ENCODE data around the gene HIVEP2. TPM values are rescaled to one million over a fixed set of nuclear protein-coding genes. Genes with fewer than 3 reads are reported as not detected.

The HIVEP2 gene
- polyA plus RNA-seq, 2 of the 4 experiments (the other 2 are of a cell fraction), result 2.2 to 2.6 TPM

DNA sequence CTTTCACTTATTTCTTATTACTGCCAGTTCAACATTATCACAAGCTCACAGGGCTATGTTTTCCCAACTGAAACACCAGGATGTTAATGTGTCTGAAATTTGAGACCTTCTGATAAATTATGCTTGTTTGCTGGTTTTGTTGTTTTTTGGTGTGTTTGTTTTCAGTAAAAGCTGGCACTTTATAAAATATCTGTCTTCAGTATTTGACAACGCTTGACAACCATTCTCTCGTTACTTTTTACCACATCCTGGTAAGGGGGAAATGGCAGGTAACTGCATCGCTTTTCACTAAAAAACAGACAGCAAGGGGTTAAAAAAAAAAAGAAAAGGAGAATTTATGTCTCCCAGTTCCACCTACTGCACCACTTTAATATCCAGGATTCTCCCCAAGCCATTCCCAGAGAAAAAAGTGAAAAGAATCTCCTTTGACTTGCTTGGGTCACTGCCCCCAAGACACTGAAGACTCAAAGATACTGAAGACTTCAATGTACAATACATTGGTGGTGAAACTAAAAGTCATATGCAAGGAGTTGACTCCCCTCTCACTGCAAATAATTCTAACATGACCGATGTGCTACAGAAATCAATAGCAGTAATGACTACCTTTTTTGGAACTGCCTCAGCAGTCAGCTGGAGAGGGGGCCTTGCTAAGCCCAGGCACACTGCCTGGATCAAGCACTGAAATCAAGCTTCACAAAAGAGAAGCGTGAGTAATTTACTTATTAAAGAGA, 88.9 kb downstream of the HIVEP2 start:
- H3K4me3 ChIP-seq, result no peak overlapping the region
- H3K9me3 ChIP-seq, result no peaks in the 10 kb centered on the region
- CTCF ChIA-PET, result no interaction called here
- H3K27ac ChIP-seq, result no peak overlapping the region
- ATAC-seq (no peak), DNase-seq (ENCODE audit: low read depth in 1 of 2, low spot score in 1 of 2) (no peak), FAIRE-seq (no peak)
- POLR2A ChIA-PET, result no interaction called here
- WGBS (ENCODE audit: missing lambda C conversion rate), result 92% methylated on average over 5 of the region's 5 CpGs
- 0 out of 3 replicates have a peak, but pooled peaks cover 5% of the 10 kb centered on the region for H3K4me1 ChIP-seq
- no peak for TF ChIP-seq RNF2 (IDR thresholded peaks at IDR 0.05; ENCODE audit: borderline replicate concordance, low read depth)
- no peak for TF ChIP-seq ESRRA (IDR thresholded peaks at IDR 0.05; ENCODE audit: borderline replicate concordance, low read length)
- no peak overlapping the region for H3K4me2 ChIP-seq

DNA sequence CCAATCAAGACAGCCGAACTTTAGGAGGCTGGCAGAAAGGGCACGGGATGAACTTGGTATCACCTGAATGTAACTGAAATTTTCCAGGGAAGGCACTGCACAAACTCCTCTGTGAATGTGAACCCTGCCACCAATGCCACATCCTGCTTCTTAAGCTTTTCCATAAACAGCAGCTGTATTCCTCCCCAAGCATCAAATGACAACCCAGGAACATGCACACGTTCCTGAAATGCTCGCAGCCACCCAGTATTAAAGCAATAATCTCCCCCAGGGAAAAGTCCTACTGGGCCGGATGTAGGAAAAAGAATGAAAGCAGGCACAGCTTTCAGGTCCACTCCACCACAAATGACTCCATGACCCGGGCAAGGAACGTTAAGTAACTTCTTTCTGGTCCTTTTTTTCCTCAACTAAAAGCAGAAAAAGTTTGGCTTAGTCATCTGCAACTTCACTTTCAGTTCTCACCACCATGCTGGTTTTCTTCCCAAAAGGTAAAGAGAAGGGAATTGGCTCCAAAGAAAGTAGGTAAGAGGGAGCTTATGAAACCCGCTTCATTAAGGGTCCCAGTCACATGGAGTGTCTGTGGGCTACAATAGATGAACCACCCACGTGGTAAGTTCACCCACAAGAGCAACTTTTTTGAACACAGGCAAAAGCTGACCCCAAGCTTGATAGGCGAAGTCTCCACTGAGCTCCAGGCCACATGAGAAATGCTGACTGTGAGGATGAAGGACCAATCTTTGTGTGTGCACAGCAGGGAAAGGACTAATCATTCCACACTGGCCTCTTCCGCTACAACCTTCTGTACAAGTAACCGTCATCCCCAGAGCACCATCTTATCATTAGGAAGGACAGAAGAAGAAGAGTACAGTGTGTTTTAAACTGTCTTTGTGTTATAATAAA, 90.1 kb downstream of the HIVEP2 start:
- Histone ChIP-seq H3K4me3 (no peak overlapping the region), H3K27ac (no peak overlapping the region), H3K9me3 (no peaks in the 10 kb centered on the region), H3K4me2 (no peak overlapping the region), H3K4me1 (0 out of 3 replicates have a peak, but pooled peaks cover 12% of the 10 kb centered on the region)
- DNase-seq (ENCODE audit: low read depth in 1 of 2, low spot score in 1 of 2) (no peak), FAIRE-seq (no peak), ATAC-seq (no peak)
- CTCF ChIA-PET, result interaction anchor here (1.0 to 1.2 kb wide), 2 partner anchors 18 to 380 kb away, joined by 3 to 4 read pairs; no protein-coding TSS in a partner anchor
- POLR2A ChIA-PET, result no interaction called here
- TF ChIP-seq CHD4 (IDR thresholded peaks at IDR 0.05; ENCODE audit: borderline replicate concordance), result no peak
- TF ChIP-seq, protein P1, sequence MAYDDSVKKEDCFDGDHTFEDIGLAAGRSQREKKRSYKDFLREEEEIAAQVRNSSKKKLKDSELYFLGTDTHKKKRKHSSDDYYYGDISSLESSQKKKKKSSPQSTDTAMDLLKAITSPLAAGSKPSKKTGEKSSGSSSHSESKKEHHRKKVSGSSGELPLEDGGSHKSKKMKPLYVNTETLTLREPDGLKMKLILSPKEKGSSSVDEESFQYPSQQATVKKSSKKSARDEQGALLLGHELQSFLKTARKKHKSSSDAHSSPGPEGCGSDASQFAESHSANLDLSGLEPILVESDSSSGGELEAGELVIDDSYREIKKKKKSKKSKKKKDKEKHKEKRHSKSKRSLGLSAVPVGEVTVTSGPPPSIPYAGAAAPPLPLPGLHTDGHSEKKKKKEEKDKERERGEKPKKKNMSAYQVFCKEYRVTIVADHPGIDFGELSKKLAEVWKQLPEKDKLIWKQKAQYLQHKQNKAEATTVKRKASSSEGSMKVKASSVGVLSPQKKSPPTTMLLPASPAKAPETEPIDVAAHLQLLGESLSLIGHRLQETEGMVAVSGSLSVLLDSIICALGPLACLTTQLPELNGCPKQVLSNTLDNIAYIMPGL (CRISPR knock-in tag; IDR thresholded peaks at IDR 0.05; ENCODE audit: borderline replicate concordance), result no peak
- no peak for TF ChIP-seq NR3C1 (IDR thresholded peaks at IDR 0.05)
- TF ChIP-seq HDAC2 (IDR thresholded peaks at IDR 0.05), result no peak
- TF ChIP-seq JUNB (IDR thresholded peaks at IDR 0.05), result no peak
- TF ChIP-seq RFX5 (IDR thresholded peaks at IDR 0.05), result no peak
- TF ChIP-seq FOXS1 (CRISPR knock-in tag; IDR thresholded peaks at IDR 0.05), result no peak
- TF ChIP-seq TP53 (CRISPR knock-in tag; IDR thresholded peaks at IDR 0.05), result no peak
- TF ChIP-seq PHF8 (IDR thresholded peaks at IDR 0.05; ENCODE audit: borderline replicate concordance, low read depth), result no peak
- no peak for TF ChIP-seq KDM1A (IDR thresholded peaks at IDR 0.05; ENCODE audit: low read depth)
- no peak for TF ChIP-seq RARB (CRISPR knock-in tag; IDR thresholded peaks at IDR 0.05)
- no peak for TF ChIP-seq MAFK (IDR thresholded peaks at IDR 0.05; ENCODE audit: partially characterized antibody)
- 85% methylated on average over 12 of the region's 12 CpGs for WGBS (ENCODE audit: missing lambda C conversion rate)

DNA sequence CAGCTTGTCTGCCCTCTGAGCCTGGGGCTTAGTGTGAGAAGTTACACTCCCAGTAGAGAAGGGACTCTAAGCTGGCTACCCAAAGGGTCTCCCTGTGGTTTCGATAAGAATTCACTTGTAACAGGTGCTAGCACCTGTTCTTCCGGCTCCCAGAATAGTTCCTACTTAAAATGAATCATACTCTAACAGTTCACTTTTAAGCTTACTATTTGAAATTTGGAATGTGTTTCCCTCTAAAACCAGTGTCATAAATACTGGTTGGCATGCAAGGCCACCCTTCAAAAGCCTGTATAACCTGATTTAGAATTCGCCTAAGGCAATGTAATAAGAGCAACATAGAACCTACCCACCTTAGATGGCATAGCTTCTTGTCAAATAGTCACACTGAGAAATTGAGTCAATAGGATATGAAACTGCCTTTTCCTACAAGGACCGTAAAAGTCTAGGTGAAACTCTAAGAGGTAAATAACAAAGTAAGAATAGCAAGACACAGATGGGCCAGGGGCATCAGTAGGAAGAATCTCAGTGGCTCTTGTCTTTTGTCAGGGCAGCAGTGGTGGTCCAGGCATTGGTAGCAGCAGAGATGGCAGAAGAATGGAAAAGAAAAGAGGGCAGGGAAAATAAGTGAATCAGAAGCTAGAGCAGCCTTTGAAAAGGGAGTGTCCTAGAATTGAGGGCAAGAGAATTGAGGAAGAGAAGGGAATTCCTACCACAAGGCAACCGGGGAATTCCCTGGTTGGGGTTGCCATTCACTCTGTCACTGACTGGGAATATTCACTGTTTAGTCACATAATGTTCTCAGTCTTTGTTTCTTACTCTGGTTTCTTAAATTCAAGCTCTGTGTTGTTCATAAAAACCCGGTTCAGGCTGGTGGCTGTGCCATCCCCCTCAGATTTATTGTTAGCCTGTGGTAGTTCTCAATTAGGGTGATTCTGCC, 91.5 kb downstream of the HIVEP2 start:
- Histone ChIP-seq H3K4me3 (no peak overlapping the region), H3K27ac (no peak overlapping the region), H3K4me1 (0 out of 3 replicates have a peak, but pooled peaks cover 12% of the 10 kb centered on the region), H3K4me2 (no peak overlapping the region), H3K9me3 (no peaks in the 10 kb centered on the region)
- WGBS (ENCODE audit: missing lambda C conversion rate), result 85% methylated on average over 6 of the region's 6 CpGs
- POLR2A ChIA-PET, result no interaction called here
- CTCF ChIA-PET, result interaction anchor here (0.9 kb wide), 1 partner anchor 11 kb away, joined by 3 read pairs; no protein-coding TSS in a partner anchor
- TF ChIP-seq NR3C1 (IDR thresholded peaks at IDR 0.05) (no peak), MAZ (IDR thresholded peaks at IDR 0.05; ENCODE audit: borderline replicate concordance, low read depth, low read length) (no peak), JUNB (IDR thresholded peaks at IDR 0.05) (no peak), RARB (CRISPR knock-in tag; IDR thresholded peaks at IDR 0.05) (no peak), ZNF302 (CRISPR knock-in tag; IDR thresholded peaks at IDR 0.05) (no peak), CBX2 (IDR thresholded peaks at IDR 0.05; ENCODE audit: borderline replicate concordance, low read depth) (no peak), MYC (IDR thresholded peaks at IDR 0.05; ENCODE audit: borderline replicate concordance, low read length) (no peak), ZFP36 (IDR thresholded peaks at IDR 0.05; ENCODE audit: borderline replicate concordance, partially characterized antibody) (no peak), HOXB13 (CRISPR knock-in tag; IDR thresholded peaks at IDR 0.05; ENCODE audit: low read depth) (no peak)
- TF ChIP-seq, protein P2, sequence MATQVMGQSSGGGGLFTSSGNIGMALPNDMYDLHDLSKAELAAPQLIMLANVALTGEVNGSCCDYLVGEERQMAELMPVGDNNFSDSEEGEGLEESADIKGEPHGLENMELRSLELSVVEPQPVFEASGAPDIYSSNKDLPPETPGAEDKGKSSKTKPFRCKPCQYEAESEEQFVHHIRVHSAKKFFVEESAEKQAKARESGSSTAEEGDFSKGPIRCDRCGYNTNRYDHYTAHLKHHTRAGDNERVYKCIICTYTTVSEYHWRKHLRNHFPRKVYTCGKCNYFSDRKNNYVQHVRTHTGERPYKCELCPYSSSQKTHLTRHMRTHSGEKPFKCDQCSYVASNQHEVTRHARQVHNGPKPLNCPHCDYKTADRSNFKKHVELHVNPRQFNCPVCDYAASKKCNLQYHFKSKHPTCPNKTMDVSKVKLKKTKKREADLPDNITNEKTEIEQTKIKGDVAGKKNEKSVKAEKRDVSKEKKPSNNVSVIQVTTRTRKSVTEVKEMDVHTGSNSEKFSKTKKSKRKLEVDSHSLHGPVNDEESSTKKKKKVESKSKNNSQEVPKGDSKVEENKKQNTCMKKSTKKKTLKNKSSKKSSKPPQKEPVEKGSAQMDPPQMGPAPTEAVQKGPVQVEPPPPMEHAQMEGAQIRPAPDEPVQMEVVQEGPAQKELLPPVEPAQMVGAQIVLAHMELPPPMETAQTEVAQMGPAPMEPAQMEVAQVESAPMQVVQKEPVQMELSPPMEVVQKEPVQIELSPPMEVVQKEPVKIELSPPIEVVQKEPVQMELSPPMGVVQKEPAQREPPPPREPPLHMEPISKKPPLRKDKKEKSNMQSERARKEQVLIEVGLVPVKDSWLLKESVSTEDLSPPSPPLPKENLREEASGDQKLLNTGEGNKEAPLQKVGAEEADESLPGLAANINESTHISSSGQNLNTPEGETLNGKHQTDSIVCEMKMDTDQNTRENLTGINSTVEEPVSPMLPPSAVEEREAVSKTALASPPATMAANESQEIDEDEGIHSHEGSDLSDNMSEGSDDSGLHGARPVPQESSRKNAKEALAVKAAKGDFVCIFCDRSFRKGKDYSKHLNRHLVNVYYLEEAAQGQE (IDR thresholded peaks at IDR 0.05), result no peak
- TF ChIP-seq, protein P3, sequence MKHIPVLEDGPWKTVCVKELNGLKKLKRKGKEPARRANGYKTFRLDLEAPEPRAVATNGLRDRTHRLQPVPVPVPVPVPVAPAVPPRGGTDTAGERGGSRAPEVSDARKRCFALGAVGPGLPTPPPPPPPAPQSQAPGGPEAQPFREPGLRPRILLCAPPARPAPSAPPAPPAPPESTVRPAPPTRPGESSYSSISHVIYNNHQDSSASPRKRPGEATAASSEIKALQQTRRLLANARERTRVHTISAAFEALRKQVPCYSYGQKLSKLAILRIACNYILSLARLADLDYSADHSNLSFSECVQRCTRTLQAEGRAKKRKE (CRISPR knock-in tag; IDR thresholded peaks at IDR 0.05; ENCODE audit: low read depth), result no peak
- ATAC-seq (no peak), FAIRE-seq (no peak), DNase-seq (ENCODE audit: low read depth in 1 of 2, low spot score in 1 of 2) (no peak)
